Keratinocyte (primary cell): ENCODE results near the gene FSD2. TPM values are rescaled to one million over a fixed set of nuclear protein-coding genes. Genes with fewer than 3 reads are reported as not detected.

Source experiments
- DNase-seq: peaks from one replicate; pipeline ENCODE4 v3.0.0-alpha.2; 2011; ENCODE audit warnings: low read depth, missing footprints, low spot score
- FAIRE-seq: peaks from 2 replicates; lab custom pipeline; 2011; peaks lifted over from hg19 to GRCh38; lab: Jason Lieb, UNC
- H2AFZ ChIP-seq: 2 replicates; pipeline ENCODE4 v1.6.0; 2012; ENCODE audit warnings: low read length, control low read depth, inconsistent platforms; ENCODE audit not compliant: control insufficient read depth
- H3K27ac ChIP-seq: 2 replicates; pipeline ENCODE4 v1.5.1; 2011; ENCODE audit warnings: low read length; ENCODE audit not compliant: control insufficient read depth, insufficient read depth
- H3K27me3 ChIP-seq: 3 replicates; pipeline ENCODE4 v1.6.0; 2011; ENCODE audit warnings: low read length; ENCODE audit not compliant: control insufficient read depth, insufficient read depth; ENCODE audit errors: extremely low read depth
- H3K36me3 ChIP-seq, 2 experiments: 2 replicates in 1 of 2; 3 replicates in 1 of 2; pipeline ENCODE4 v1.5.1; 2011; ENCODE audit warnings: low read length in 2 of 2, mild to moderate bottlenecking in 1 of 2; ENCODE audit not compliant: control insufficient read depth in 2 of 2, insufficient read depth in 2 of 2; ENCODE audit errors: extremely low read depth in 1 of 2
- H3K4me1 ChIP-seq: 3 replicates; pipeline ENCODE4 v1.5.1; 2011; ENCODE audit warnings: low read length; ENCODE audit not compliant: control insufficient read depth, insufficient read depth; ENCODE audit errors: extremely low read depth
- H3K4me2 ChIP-seq: 3 replicates; pipeline ENCODE4 v1.6.0; 2011; ENCODE audit warnings: low read depth, low read length; ENCODE audit not compliant: control insufficient read depth, insufficient read depth; ENCODE audit errors: extremely low read depth
- H3K4me3 ChIP-seq, 3 experiments: fragments of 200-600 bp in 1 of 3; sonication (generic) in 1 of 3; 2 replicates in 2 of 3; 3 replicates in 1 of 3; pipeline ENCODE4 v1.5.1; 2011 to 2016; ENCODE audit warnings: low read length in 3 of 3, mild to moderate bottlenecking in 3 of 3, control low read depth in 2 of 3, inconsistent platforms in 1 of 3, low read depth in 1 of 3, mixed read lengths in 1 of 3, mixed run types in 1 of 3, moderate library complexity in 1 of 3; ENCODE audit not compliant: control insufficient read depth in 2 of 3, insufficient read depth in 2 of 3; ENCODE audit errors: extremely low read depth in 1 of 3
- H3K79me2 ChIP-seq: 2 replicates; pipeline ENCODE4 v1.6.0; 2012; ENCODE audit warnings: low read length; ENCODE audit not compliant: control insufficient read depth, insufficient read depth
- H3K9ac ChIP-seq: 3 replicates; pipeline ENCODE4 v1.6.0; 2011; ENCODE audit warnings: low read length; ENCODE audit not compliant: control insufficient read depth, insufficient read depth; ENCODE audit errors: extremely low read depth
- H3K9me1 ChIP-seq: 3 replicates; pipeline ENCODE4 v1.6.0; 2011; ENCODE audit warnings: low read length; ENCODE audit not compliant: control insufficient read depth, insufficient read depth; ENCODE audit errors: extremely low read depth
- H3K9me3 ChIP-seq: 2 replicates; pipeline ENCODE4 v1.5.1; 2012; ENCODE audit warnings: low read depth, low read length; ENCODE audit not compliant: control insufficient read depth
- H4K20me1 ChIP-seq: 3 replicates; pipeline ENCODE4 v1.6.0; 2011; ENCODE audit warnings: low read length; ENCODE audit not compliant: control insufficient read depth, insufficient read depth; ENCODE audit errors: extremely low read depth
- EZH2 ChIP-seq: IDR thresholded peaks from one replicate; pipeline ENCODE4 v1.6.1; 2012; ENCODE audit warnings: inconsistent platforms, mild to moderate bottlenecking, low read length, moderate library complexity
- dilution Hi-C: fragments of 300-500 bp; cut with MboI; formaldehyde crosslinking; loops from one replicate; pipeline ENCODE4 v1.7.0; 2020; ENCODE audit warnings: low sequenced_read_pairs; ENCODE audit not compliant: extremely low pct_ligation_motif_present
- polyA plus RNA-seq, 5 experiments: library from polyadenylated mRNA; depleted of rRNA in 3 of 5; stranded (reverse) in 3 of 5; stranded (forward) in 1 of 5; unstranded in 1 of 5; fragments of >200 nt; gene quantifications; 1 replicate in 1 of 5; 2 replicates in 3 of 5; 3 replicates in 1 of 5; pipeline versions ENCODE4 v1.2.1 to v1.2.3, GENCODE V29; 2011 to 2012; ENCODE audit warnings: missing spikeins in 2 of 5, low read depth in 1 of 5, low replicate concordance in 1 of 5
- TF ChIP-seq, protein P1 (sequence below), 3 experiments: IDR thresholded peaks in 1 of 3; conservative IDR thresholded peaks in 1 of 3; optimal IDR thresholded peaks in 1 of 3; 2 replicates in 2 of 3; 3 replicates in 1 of 3; pipeline versions ENCODE3 to v1.5.1; 2011; ENCODE audit warnings: low read length in 3 of 3, mild to moderate bottlenecking in 3 of 3, moderate library complexity in 2 of 3, control low read depth in 1 of 3, inconsistent platforms in 1 of 3; ENCODE audit not compliant: insufficient read depth in 2 of 3; ENCODE audit errors: extremely low read depth in 1 of 3

The FSD2 gene
- polyA plus RNA-seq, 1 donor (not counting 4 experiments of a cell fraction or from before 2014, with no cell fraction given), result not detected

DNA sequence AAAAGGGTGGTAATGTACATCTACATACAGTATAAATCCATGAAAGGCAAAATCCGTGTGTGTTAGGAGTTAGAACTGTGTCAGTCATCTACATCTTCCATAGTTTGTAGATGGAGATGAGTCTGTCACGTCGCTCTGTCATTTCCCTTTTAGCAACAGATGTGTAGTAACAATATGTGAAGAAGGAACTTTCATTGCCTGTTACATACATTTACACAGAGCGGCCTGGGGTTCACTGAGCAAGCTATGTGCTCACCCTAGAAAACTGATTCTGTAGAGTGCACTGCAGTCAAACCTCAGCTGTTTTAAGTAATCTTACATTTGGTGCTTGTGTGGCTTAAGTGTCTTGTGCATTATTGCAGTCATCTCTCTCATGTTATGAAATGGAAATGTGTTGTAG is 54.6 kb downstream of the FSD2 start:
- Histone ChIP-seq H3K4me2 (peak overlapping the region; percentile 95), H3K36me3 (peaks cover 15 to 21% of the 10 kb centered on the region in 2 experiments), H3K4me1 (peaks cover 22% of the 10 kb centered on the region), H3K27me3 (no peaks in the 10 kb centered on the region), H3K27ac (peak overlapping the region; percentile 78), H3K9ac (peak overlapping the region; percentile 91), H4K20me1 (peaks cover 8% of the 10 kb centered on the region), H2AFZ (no peak overlapping the region), H3K4me3 (peak overlapping the region; percentile 60 to 76 (median 74)), H3K9me1 (no peaks in the 10 kb centered on the region), H3K9me3 (no peaks in the 10 kb centered on the region), H3K79me2 (peaks cover 56% of the 10 kb centered on the region)
- DNase-seq (no peak), FAIRE-seq (no peak)
- TF ChIP-seq EZH2, result no peak
- TF ChIP-seq, protein P1, sequence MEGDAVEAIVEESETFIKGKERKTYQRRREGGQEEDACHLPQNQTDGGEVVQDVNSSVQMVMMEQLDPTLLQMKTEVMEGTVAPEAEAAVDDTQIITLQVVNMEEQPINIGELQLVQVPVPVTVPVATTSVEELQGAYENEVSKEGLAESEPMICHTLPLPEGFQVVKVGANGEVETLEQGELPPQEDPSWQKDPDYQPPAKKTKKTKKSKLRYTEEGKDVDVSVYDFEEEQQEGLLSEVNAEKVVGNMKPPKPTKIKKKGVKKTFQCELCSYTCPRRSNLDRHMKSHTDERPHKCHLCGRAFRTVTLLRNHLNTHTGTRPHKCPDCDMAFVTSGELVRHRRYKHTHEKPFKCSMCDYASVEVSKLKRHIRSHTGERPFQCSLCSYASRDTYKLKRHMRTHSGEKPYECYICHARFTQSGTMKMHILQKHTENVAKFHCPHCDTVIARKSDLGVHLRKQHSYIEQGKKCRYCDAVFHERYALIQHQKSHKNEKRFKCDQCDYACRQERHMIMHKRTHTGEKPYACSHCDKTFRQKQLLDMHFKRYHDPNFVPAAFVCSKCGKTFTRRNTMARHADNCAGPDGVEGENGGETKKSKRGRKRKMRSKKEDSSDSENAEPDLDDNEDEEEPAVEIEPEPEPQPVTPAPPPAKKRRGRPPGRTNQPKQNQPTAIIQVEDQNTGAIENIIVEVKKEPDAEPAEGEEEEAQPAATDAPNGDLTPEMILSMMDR (optimal IDR thresholded peaks at IDR 0.05 in 1 of 3, IDR thresholded peaks at IDR 0.05 in 1 of 3, conservative IDR thresholded peaks at IDR 0.05 in 1 of 3; ENCODE audit: extremely low read depth in 1 of 3, insufficient read depth in 2 of 3, low read length in 3 of 3), result no peak
- dilution Hi-C loops, result no loop called here

DNA sequence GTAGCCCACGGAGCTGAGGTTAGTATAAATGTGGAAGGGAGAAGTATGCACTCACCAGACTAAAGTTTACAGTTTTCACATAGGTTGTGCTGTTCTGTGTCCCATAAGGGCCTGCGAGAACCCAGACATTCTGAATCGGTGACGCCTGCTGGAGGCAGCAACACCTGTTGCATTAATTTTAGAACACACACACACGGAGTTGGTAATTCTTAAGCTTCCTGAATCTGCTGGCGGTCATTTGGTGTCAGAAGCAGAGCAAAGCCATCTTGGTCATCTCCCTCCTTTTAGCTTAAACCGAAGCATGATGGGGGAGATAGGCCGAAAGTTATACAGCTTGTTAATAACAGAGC is 55.1 kb downstream of the FSD2 start:
- Histone ChIP-seq H4K20me1 (peaks cover 3% of the 10 kb centered on the region), H2AFZ (peak overlapping the region; percentile 76), H3K4me1 (peaks cover 22% of the 10 kb centered on the region), H3K27me3 (no peaks in the 10 kb centered on the region), H3K9me3 (no peaks in the 10 kb centered on the region), H3K79me2 (peaks cover 51% of the 10 kb centered on the region), H3K9me1 (no peaks in the 10 kb centered on the region), H3K4me3 (peak overlapping the region; percentile 60 to 76 (median 74)), H3K9ac (peak overlapping the region; percentile 91), H3K36me3 (peaks cover 11 to 17% of the 10 kb centered on the region in 2 experiments), H3K4me2 (peak overlapping the region; percentile 95), H3K27ac (peak overlapping the region; percentile 78)
- DNase-seq (no peak), FAIRE-seq (no peak)
- dilution Hi-C loops, result no loop called here
- TF ChIP-seq, protein P1 (optimal IDR thresholded peaks at IDR 0.05 in 1 of 3, IDR thresholded peaks at IDR 0.05 in 1 of 3, conservative IDR thresholded peaks at IDR 0.05 in 1 of 3; ENCODE audit: extremely low read depth in 1 of 3, insufficient read depth in 2 of 3, low read length in 3 of 3), result peak in 1 of 3 experiments; percentile 21
- TF ChIP-seq EZH2, result no peak
